Right lobe of liver (tissue), 6 donors: ENCODE measurements around the gene RPS6KA5. TPM values are rescaled to one million over a fixed set of nuclear protein-coding genes. Genes with fewer than 3 reads are reported as not detected.

Experiments
- ATAC-seq, 4 donors: fragments of 200-7000 bp; cut with Tn5 transposase; one replicate each; pipeline ENCODE4 v1.9.1; 2020; ENCODE audit warnings: mild to moderate bottlenecking in 4 of 4, moderate library complexity in 4 of 4
- DNase-seq, 3 donors: peaks; one replicate each; pipeline ENCODE4 v3.0.0-alpha.2; 2020
- H3K27ac ChIP-seq, 3 donors: fragments of 200-600 bp; one replicate each; pipeline ENCODE4 v1.8.0; 2022
- H3K27me3 ChIP-seq, 2 donors: fragments of 200-600 bp; one replicate each; pipeline ENCODE4 v1.8.0; 2022
- H3K36me3 ChIP-seq, 4 donors: fragments of 200-600 bp; sonication (generic) in 1 of 4; one replicate each; pipeline versions ENCODE4 v1.5.1 to v1.8.0; 2017 to 2022; ENCODE audit warnings: control low read depth in 1 of 4
- H3K4me1 ChIP-seq, 4 donors: fragments of 200-600 bp; sonication (generic) in 1 of 4; one replicate each; pipeline versions ENCODE4 v1.5.1 to v1.8.0; 2017 to 2022; ENCODE audit warnings: control low read depth in 1 of 4
- H3K4me3 ChIP-seq, 3 donors: fragments of 200-600 bp; one replicate each; pipeline ENCODE4 v1.8.0; 2022
- H3K9me3 ChIP-seq, 4 donors: fragments of 200-600 bp; sonication (generic) in 1 of 4; one replicate each; pipeline versions ENCODE4 v1.5.1 to v1.8.0; 2017 to 2022; ENCODE audit warnings: control low read depth in 1 of 4
- CTCF ChIP-seq, 4 donors: fragments of 200-600 bp in 3 of 4; fragments of 450-650 bp in 1 of 4; IDR thresholded peaks; one replicate each; pipeline versions ENCODE4 v1.5.1 to v1.8.0; 2016 to 2022; ENCODE audit warnings: antibody characterized with exemption in 4 of 4, mild to moderate bottlenecking in 2 of 4
- POLR2A ChIP-seq: fragments of 450-650 bp; IDR thresholded peaks from one replicate; pipeline ENCODE4 v1.6.1; 2017; ENCODE audit warnings: antibody characterized with exemption, mild to moderate bottlenecking
- WGBS: methylation state at CpG from one replicate; pipeline ENCODE4 v1.1.6; 2018; ENCODE audit warnings: low coverage, low lambda C conversion rate; ENCODE audit not compliant: insufficient coverage; ENCODE audit errors: missing lambda C conversion rate; 5-methylcytosine and 5-hydroxymethylcytosine counted together
- intact Hi-C, 2 donors: fragments of 100-400 bp; cut with DNase I; formaldehyde crosslinking; loops; one replicate each; pipeline versions ENCODE4 v1.11.2 to v1.14.1; 2022
- total RNA-seq, 6 experiments: library from RNA; depleted of rRNA in 2 of 6; stranded (reverse); fragments of >200 nt in 2 of 6; fragmentation: NEBNext Ultra II Directional in 3 of 6; extraction: Animal tissue kit (Norgen Biotek cat#: 25700) in 3 of 6; gene quantifications; one replicate each; pipeline versions ENCODE4 v1.1.0 to v1.2.4, GENCODE V29; 2016 to 2023
- donor health status: DM: no; HTN: yes; CAD: no.
- donor health status: DM: no; HTN: no; CAD: no.
- donor health status: DM: no; HTN: no; CAD: no.
- donor health status: DM: no; HTN: yes; CAD: no.
- donor health status: DM: no; HTN: yes; CAD: no.

Gene RPS6KA5
- total RNA-seq, 6 experiments from 2014 or later: 0.31 to 3.5 (median 1.7) TPM

DNA sequence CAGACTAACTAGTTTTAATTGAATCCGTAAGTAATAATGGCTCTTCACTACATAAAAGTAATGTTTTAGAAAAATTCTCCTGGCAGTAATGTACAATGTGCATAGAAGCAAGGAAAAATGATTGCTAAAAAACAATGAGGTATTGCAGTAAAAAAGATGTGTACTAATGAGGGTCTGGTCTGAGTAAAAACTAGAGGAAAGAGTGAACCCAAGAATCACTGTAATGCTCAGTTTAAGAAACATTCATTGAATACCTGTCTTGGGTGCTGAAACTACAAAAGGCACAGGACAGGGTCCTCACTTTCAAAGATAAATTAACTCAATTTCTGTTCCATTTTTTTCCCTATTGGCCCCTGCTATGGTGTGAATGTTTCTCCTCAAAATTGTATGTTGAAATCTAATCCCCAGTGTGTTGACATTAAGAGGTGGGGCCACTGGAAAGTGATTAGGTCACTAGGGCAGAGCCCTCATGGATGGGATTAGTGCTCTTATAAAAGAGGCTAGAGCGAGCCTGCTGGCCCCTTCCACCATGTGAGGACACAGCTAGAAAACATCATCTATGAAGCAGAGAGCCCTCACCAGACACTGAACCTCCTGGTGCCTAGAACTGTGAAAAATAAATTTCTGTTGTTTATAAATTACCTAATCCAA lies 51.6 kb downstream of the RPS6KA5 start:
- no peak for DNase-seq
- TF ChIP-seq CTCF (IDR thresholded peaks at IDR 0.05) (no peak), POLR2A (no peak)
- ATAC-seq: peak; percentile 78 to 91 (median 82)
- intact Hi-C loops: no loop called here
- H3K9me3 ChIP-seq: no peaks in the 10 kb centered on the region
- peaks cover 0 to 18% (median 0%) of the 10 kb centered on the region in 4 donors for H3K4me1 ChIP-seq
- no peak overlapping the region for H3K4me3 ChIP-seq
- peak overlapping the region in 1 of 3 donors; percentile 10 for H3K27ac ChIP-seq
- H3K27me3 ChIP-seq: no peaks in the 10 kb centered on the region
- H3K36me3 ChIP-seq: no peaks in the 10 kb centered on the region
- 95% methylated on average over 2 of the region's 2 CpGs for WGBS

DNA sequence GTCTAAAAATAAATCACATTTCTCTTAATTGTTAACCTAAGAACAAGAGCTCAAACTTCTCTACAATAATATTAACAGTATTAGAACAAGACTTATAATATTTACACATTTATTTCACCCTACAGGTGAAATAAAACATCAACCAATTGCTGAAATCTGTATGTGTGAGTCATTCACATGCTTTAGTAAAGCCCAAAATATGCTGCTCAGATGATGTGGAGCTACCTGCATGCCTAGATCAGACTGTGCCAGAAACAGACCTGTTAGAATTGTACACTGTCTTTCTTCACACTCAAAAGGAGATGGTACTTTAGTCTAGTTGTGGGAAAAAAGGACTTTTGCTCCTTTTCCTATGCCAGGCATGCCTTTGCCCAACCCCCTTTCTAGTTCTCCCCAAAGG lies 54.7 kb downstream of the RPS6KA5 start:
- no peak for TF ChIP-seq POLR2A
- no peak for TF ChIP-seq CTCF (IDR thresholded peaks at IDR 0.05)
- intact Hi-C loops: no loop called here
- Histone ChIP-seq H3K4me1 (peaks cover 0 to 16% (median 0%) of the 10 kb centered on the region in 4 donors), H3K36me3 (no peaks in the 10 kb centered on the region), H3K27ac (no peak overlapping the region), H3K9me3 (no peaks in the 10 kb centered on the region), H3K4me3 (no peak overlapping the region), H3K27me3 (no peaks in the 10 kb centered on the region)
- no peak for DNase-seq
- peak in 1 of 4 donors; percentile 47 for ATAC-seq

DNA sequence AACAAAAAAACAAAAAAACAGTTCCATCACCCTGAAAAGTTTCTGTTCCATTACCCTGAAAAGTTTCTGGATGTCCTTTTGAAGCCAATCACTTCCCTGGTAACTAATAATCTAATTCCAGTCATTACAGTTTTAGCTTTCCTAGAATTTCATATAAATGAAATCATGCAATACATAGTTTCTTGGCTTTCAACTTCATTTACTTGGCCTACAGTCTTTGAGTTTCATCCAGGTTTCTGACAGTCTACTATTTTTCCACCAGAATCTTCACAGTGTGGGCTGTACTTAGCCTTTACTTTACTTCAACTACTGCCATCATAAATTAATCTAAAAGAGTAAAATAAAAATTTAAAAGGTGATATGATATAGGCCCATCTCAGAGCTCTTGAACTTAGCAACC lies 55.5 kb downstream of the RPS6KA5 start:
- intact Hi-C loops: no loop called here
- Histone ChIP-seq H3K9me3 (no peaks in the 10 kb centered on the region), H3K4me3 (no peak overlapping the region), H3K27me3 (no peaks in the 10 kb centered on the region), H3K36me3 (no peaks in the 10 kb centered on the region), H3K4me1 (peaks cover 0 to 9% (median 0%) of the 10 kb centered on the region in 4 donors), H3K27ac (no peak overlapping the region)
- DNase-seq: no peak
- TF ChIP-seq CTCF (IDR thresholded peaks at IDR 0.05): no peak
- no peak for TF ChIP-seq POLR2A
- no peak for ATAC-seq

DNA sequence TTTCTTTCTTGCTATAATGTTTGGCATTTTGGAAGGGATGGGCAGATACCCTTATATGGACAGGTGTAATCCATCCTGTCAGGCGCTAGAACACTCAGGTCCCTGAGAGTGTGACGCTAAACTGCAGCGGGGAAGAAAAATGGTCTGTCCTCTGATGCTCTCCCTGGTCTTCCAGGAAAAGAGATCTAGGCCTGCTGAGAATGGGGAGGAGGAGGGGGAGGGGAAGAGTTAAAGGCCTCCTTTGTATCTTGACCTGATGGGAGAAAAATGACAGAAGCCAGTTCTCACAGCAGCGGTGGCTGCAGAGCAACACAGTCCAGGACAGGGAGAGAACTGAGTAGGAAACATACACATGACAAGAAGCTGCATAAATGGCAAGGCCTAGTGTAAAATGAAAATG lies 61.1 kb downstream of the RPS6KA5 start:
- no peaks in the 10 kb centered on the region for H3K4me1 ChIP-seq
- WGBS: 89% methylated on average over 2 of the region's 4 CpGs
- H3K4me3 ChIP-seq: no peak overlapping the region
- ATAC-seq: no peak
- no peak overlapping the region for H3K27ac ChIP-seq
- H3K9me3 ChIP-seq: no peaks in the 10 kb centered on the region
- DNase-seq: no peak
- intact Hi-C loops: no loop called here
- TF ChIP-seq POLR2A: no peak
- TF ChIP-seq CTCF (IDR thresholded peaks at IDR 0.05): no peak
- H3K36me3 ChIP-seq: no peaks in the 10 kb centered on the region
- H3K27me3 ChIP-seq: no peaks in the 10 kb centered on the region

- intact Hi-C loops: no loop called here
- 0% methylated on average over 1 of the region's 1 CpG for WGBS
- no peak for TF ChIP-seq POLR2A
- TF ChIP-seq CTCF (IDR thresholded peaks at IDR 0.05): no peak
- Histone ChIP-seq H3K36me3 (no peaks in the 10 kb centered on the region), H3K4me3 (no peak overlapping the region), H3K27ac (no peak overlapping the region), H3K4me1 (no peaks in the 10 kb centered on the region), H3K27me3 (no peaks in the 10 kb centered on the region), H3K9me3 (no peaks in the 10 kb centered on the region)
- no peak for DNase-seq
- ATAC-seq: no peak
These were observed 63.5 kb downstream of the RPS6KA5 start for GRCh38 chr14:90996967-90997366.
